Smooth muscle cell (in vitro differentiated cells): ENCODE results near the gene DLK1. TPM values are rescaled to one million over a fixed set of nuclear protein-coding genes. Genes with fewer than 3 reads are reported as not detected.

Experiments
- DNase-seq: peaks from one replicate; lab custom pipeline; 2025; ENCODE audit not compliant: unreplicated experiment; lab: John Stamatoyannopoulos, UW
- H2AFZ ChIP-seq: fragments of 200-600 bp; sonication (generic); 2 replicates; pipeline ENCODE4 v1.6.0; 2016; ENCODE audit warnings: antibody characterized with exemption, low read depth, mild to moderate bottlenecking
- H3F3A ChIP-seq: fragments of 200-600 bp; sonication (generic); 2 replicates; pipeline ENCODE4 v1.6.0; 2017; ENCODE audit warnings: antibody characterized with exemption, low read depth
- H3K27ac ChIP-seq: fragments of 200-600 bp; sonication (generic); 2 replicates; pipeline ENCODE4 v1.5.1; 2016; ENCODE audit warnings: low read depth, mild to moderate bottlenecking
- H3K27me3 ChIP-seq: fragments of 200-600 bp; sonication (generic); 2 replicates; pipeline ENCODE4 v1.6.1; 2016; ENCODE audit warnings: low read depth, mild to moderate bottlenecking
- H3K36me3 ChIP-seq: fragments of 200-600 bp; sonication (generic); 2 replicates; pipeline ENCODE4 v1.5.1; 2016; ENCODE audit warnings: low read depth
- H3K4me1 ChIP-seq: fragments of 200-600 bp; sonication (generic); 2 replicates; pipeline ENCODE4 v1.5.1; 2016; ENCODE audit warnings: low read depth
- H3K4me2 ChIP-seq: fragments of 200-600 bp; sonication (generic); 2 replicates; pipeline ENCODE4 v1.6.0; 2016; ENCODE audit warnings: mild to moderate bottlenecking
- H3K4me3 ChIP-seq: fragments of 200-600 bp; sonication (generic); 2 replicates; pipeline ENCODE4 v1.5.1; 2016; ENCODE audit warnings: mild to moderate bottlenecking
- H3K79me2 ChIP-seq: fragments of 200-600 bp; sonication (generic); 2 replicates; pipeline ENCODE4 v1.6.0; 2016; ENCODE audit warnings: low read depth, mild to moderate bottlenecking
- H3K9ac ChIP-seq: fragments of 200-600 bp; sonication (generic); 2 replicates; pipeline ENCODE4 v1.6.0; 2016; ENCODE audit warnings: low read depth
- H3K9me3 ChIP-seq: fragments of 200-600 bp; sonication (generic); replicated peaks from 2 replicates; pipeline ENCODE4 v1.5.1; 2016; ENCODE audit warnings: low read depth
- H4K20me1 ChIP-seq: fragments of 200-600 bp; sonication (generic); 2 replicates; pipeline ENCODE4 v1.6.0; 2016; ENCODE audit warnings: low read depth
- CTCF ChIP-seq: fragments of 200-600 bp; sonication (generic); IDR thresholded peaks from 2 replicates; pipeline ENCODE4 v1.5.1; 2017; ENCODE audit warnings: borderline replicate concordance, mild to moderate bottlenecking, antibody characterized with exemption; ENCODE audit not compliant: insufficient read depth, poor library complexity, severe bottlenecking
- WGBS: methylation state at CpG from one replicate; pipeline ENCODE4 v1.1.7; 2016; ENCODE audit warnings: low lambda C conversion rate; 5-methylcytosine and 5-hydroxymethylcytosine counted together
- polyA plus RNA-seq: library from polyadenylated mRNA; unstranded; fragments of >200 nt; fragmentation: Nextera tagmentation; extraction: Ambion mirVana; gene quantifications from 2 replicates; pipeline ENCODE4 v1.2.1, GENCODE V29; 2016
- total RNA-seq: library from RNA; depleted of rRNA; stranded (reverse); fragments of >200 nt; gene quantifications from 2 replicates; pipeline ENCODE4 v1.2.3, GENCODE V29; 2014

Gene DLK1
- total and polyA plus RNA-seq, 2 experiments from 2014 or later, result 3,515 to 15,731 TPM

- H2AFZ ChIP-seq, result no peak overlapping the region
- no peaks in the 10 kb centered on the region for H4K20me1 ChIP-seq
- no peaks in the 10 kb centered on the region for H3K9me3 ChIP-seq
- no peak for DNase-seq
- no peak overlapping the region for H3K9ac ChIP-seq
- H3K27ac ChIP-seq, result peak overlapping the region; percentile 40
- peaks cover 9% of the 10 kb centered on the region for H3K4me1 ChIP-seq
- WGBS, result 75% methylated on average over 1 of the region's 1 CpG
- no peaks in the 10 kb centered on the region for H3F3A ChIP-seq
- H3K27me3 ChIP-seq, result no peaks in the 10 kb centered on the region
- H3K36me3 ChIP-seq, result no peaks in the 10 kb centered on the region
- H3K4me2 ChIP-seq, result no peak overlapping the region
- H3K79me2 ChIP-seq, result no peaks in the 10 kb centered on the region
- no peak for TF ChIP-seq CTCF
- no peak overlapping the region for H3K4me3 ChIP-seq
These were observed 29.0 kb downstream of the DLK1 start for GRCh38 chr14:100755649-100756048.

GRCh38 chr14:100761481-100761880 is 34.8 kb downstream of the DLK1 start:
- Histone ChIP-seq H3K9ac (peak overlapping the region; percentile 68), H4K20me1 (no peaks in the 10 kb centered on the region), H2AFZ (no peak overlapping the region), H3K27me3 (no peaks in the 10 kb centered on the region), H3K27ac (peak overlapping the region; percentile 95), H3K36me3 (no peaks in the 10 kb centered on the region), H3K4me1 (peaks cover 18% of the 10 kb centered on the region), H3K79me2 (no peaks in the 10 kb centered on the region), H3F3A (peaks cover 13% of the 10 kb centered on the region), H3K9me3 (no peaks in the 10 kb centered on the region), H3K4me3 (no peak overlapping the region), H3K4me2 (peak overlapping the region; percentile 36)
- 48% methylated on average over 3 of the region's 3 CpGs for WGBS
- no peak for TF ChIP-seq CTCF
- DNase-seq, result no peak

GRCh38 chr14:100762089-100762515 is 35.4 kb downstream of the DLK1 start:
- H3K27ac ChIP-seq, result peak overlapping the region; percentile 95
- H3K4me2 ChIP-seq, result peak overlapping the region; percentile 36
- no peak overlapping the region for H2AFZ ChIP-seq
- H4K20me1 ChIP-seq, result no peaks in the 10 kb centered on the region
- H3F3A ChIP-seq, result peaks cover 13% of the 10 kb centered on the region
- H3K9me3 ChIP-seq, result no peaks in the 10 kb centered on the region
- 46% methylated on average over 5 of the region's 5 CpGs for WGBS
- no peak for DNase-seq
- peaks cover 18% of the 10 kb centered on the region for H3K4me1 ChIP-seq
- H3K4me3 ChIP-seq, result no peak overlapping the region
- peak overlapping the region; percentile 68 for H3K9ac ChIP-seq
- H3K79me2 ChIP-seq, result no peaks in the 10 kb centered on the region
- TF ChIP-seq CTCF, result no peak
- no peaks in the 10 kb centered on the region for H3K36me3 ChIP-seq
- H3K27me3 ChIP-seq, result no peaks in the 10 kb centered on the region

GRCh38 chr14:100762901-100763300 is 36.2 kb downstream of the DLK1 start:
- WGBS, result 97% methylated on average over 7 of the region's 8 CpGs
- no peak overlapping the region for H2AFZ ChIP-seq
- no peaks in the 10 kb centered on the region for H3K9me3 ChIP-seq
- H4K20me1 ChIP-seq, result no peaks in the 10 kb centered on the region
- H3K4me1 ChIP-seq, result peaks cover 18% of the 10 kb centered on the region
- peak overlapping the region; percentile 95 for H3K27ac ChIP-seq
- no peak for TF ChIP-seq CTCF
- H3K79me2 ChIP-seq, result no peaks in the 10 kb centered on the region
- DNase-seq, result no peak
- peak overlapping the region; percentile 35 for H3K9ac ChIP-seq
- H3K4me2 ChIP-seq, result peak overlapping the region; percentile 36
- H3K36me3 ChIP-seq, result no peaks in the 10 kb centered on the region
- no peaks in the 10 kb centered on the region for H3K27me3 ChIP-seq
- H3K4me3 ChIP-seq, result no peak overlapping the region
- H3F3A ChIP-seq, result peaks cover 13% of the 10 kb centered on the region
